Endothelial cell of umbilical vein (primary cell): ENCODE measurements around the gene SEMA5A. TPM values are rescaled to one million over a fixed set of nuclear protein-coding genes. Genes with fewer than 3 reads are reported as not detected.

Source experiments
- BruUV-seq: library from RNA; stranded (reverse); fragments of 400-500 nt; replicated peaks from 2 replicates; lab custom pipeline; 2021; lab: Mats Ljungman, UMichigan
- CTCF ChIA-PET: fragments of 300-600, 350-600 bp; sonication (Branson Sonifier 250); formaldehyde crosslinking; loops from one replicate; lab custom pipeline; 2021; ENCODE audit warnings: antibody characterized with exemption, inconsistent platforms; lab: Charles Lee
- POLR2A ChIA-PET: fragments of 300-600, 350-600 bp; sonication (Branson Sonifier 250); formaldehyde crosslinking; loops from one replicate; lab custom pipeline; 2021; ENCODE audit warnings: antibody characterized with exemption, inconsistent platforms; lab: Charles Lee
- DNase-seq: peaks from one replicate; pipeline ENCODE4 v3.0.0-alpha.2; 2011; ENCODE audit warnings: low read depth, low spot score
- FAIRE-seq: peaks from 2 replicates; lab custom pipeline; 2011; peaks lifted over from hg19 to GRCh38; lab: Jason Lieb, UNC
- H2AFZ ChIP-seq: 2 replicates; pipeline ENCODE4 v1.6.0; 2012; ENCODE audit warnings: low read depth, low read length, control low read depth, inconsistent platforms
- H3K27ac ChIP-seq: 2 replicates; pipeline ENCODE4 v1.5.1; 2011; ENCODE audit warnings: low read depth, mild to moderate bottlenecking, control low read depth, low read length, moderate library complexity; ENCODE audit not compliant: insufficient read depth
- H3K27me3 ChIP-seq, 2 experiments: 2 replicates each; pipeline versions ENCODE4 v1.6.0 to v1.6.1; 2011; ENCODE audit warnings: low read length in 2 of 2, mixed read lengths in 1 of 2; ENCODE audit not compliant: control insufficient read depth in 2 of 2, insufficient read depth in 2 of 2
- H3K36me3 ChIP-seq, 2 experiments: 2 replicates in 1 of 2; 3 replicates in 1 of 2; pipeline ENCODE4 v1.5.1; 2011; ENCODE audit warnings: low read length in 2 of 2, mild to moderate bottlenecking in 1 of 2, moderate library complexity in 1 of 2; ENCODE audit not compliant: control insufficient read depth in 2 of 2, insufficient read depth in 2 of 2; ENCODE audit errors: extremely low read depth in 1 of 2
- H3K4me1 ChIP-seq: 3 replicates; pipeline ENCODE4 v1.5.1; 2011; ENCODE audit warnings: mild to moderate bottlenecking, low read length; ENCODE audit not compliant: control insufficient read depth, insufficient read depth; ENCODE audit errors: extremely low read depth
- H3K4me2 ChIP-seq: 2 replicates; pipeline ENCODE4 v1.6.1; 2011; ENCODE audit warnings: low read length, control low read depth, mixed read lengths; ENCODE audit not compliant: insufficient read depth
- H3K4me3 ChIP-seq, 3 experiments: fragments of 200-600 bp in 1 of 3; sonication (generic), shearing (Covaris generic) in 1 of 3; replicated peaks in 1 of 3; 2 replicates each; pipeline ENCODE4 v1.5.1; 2011 to 2016; ENCODE audit warnings: control low read depth in 3 of 3, low read length in 3 of 3, mild to moderate bottlenecking in 2 of 3, inconsistent platforms in 1 of 3, low read depth in 1 of 3, moderate library complexity in 1 of 3; ENCODE audit not compliant: insufficient read depth in 1 of 3
- H3K79me2 ChIP-seq: 2 replicates; pipeline ENCODE4 v1.6.0; 2012; ENCODE audit warnings: low read length, inconsistent platforms; ENCODE audit not compliant: control insufficient read depth, insufficient read depth
- H3K9ac ChIP-seq: replicated peaks from 2 replicates; pipeline ENCODE3; 2011; ENCODE audit warnings: low read length, control low read depth; ENCODE audit not compliant: insufficient read depth; ENCODE audit errors: extremely low read depth
- H3K9me1 ChIP-seq: replicated peaks from 3 replicates; pipeline ENCODE4 v1.6.0; 2011; ENCODE audit warnings: mild to moderate bottlenecking, low read length; ENCODE audit not compliant: control insufficient read depth, insufficient read depth; ENCODE audit errors: extremely low read depth
- H3K9me3 ChIP-seq: replicated peaks from 2 replicates; pipeline ENCODE4 v1.5.1; 2012; ENCODE audit warnings: low read length, inconsistent platforms; ENCODE audit not compliant: control insufficient read depth, insufficient read depth
- H4K20me1 ChIP-seq: replicated peaks from 2 replicates; pipeline ENCODE3; 2011; ENCODE audit warnings: mild to moderate bottlenecking, low read length; ENCODE audit not compliant: control insufficient read depth, insufficient read depth; ENCODE audit errors: extremely low read depth
- EZH2 ChIP-seq: IDR thresholded peaks from 2 replicates; pipeline ENCODE4 v1.6.1; 2012; ENCODE audit warnings: borderline replicate concordance, low read depth, mild to moderate bottlenecking, moderate library complexity, low read length, inconsistent platforms; ENCODE audit not compliant: severe bottlenecking
- FOS ChIP-seq: IDR thresholded peaks from 2 replicates; pipeline ENCODE4 v1.6.1; 2011; ENCODE audit warnings: mild to moderate bottlenecking, low read length, moderate library complexity, borderline replicate concordance; ENCODE audit not compliant: insufficient read depth
- GATA2 ChIP-seq: IDR thresholded peaks from 2 replicates; pipeline ENCODE4 v1.7.0; 2011; ENCODE audit warnings: low read depth, mild to moderate bottlenecking, moderate library complexity, mixed read lengths, low read length; ENCODE audit not compliant: insufficient read length, insufficient read depth
- JUN ChIP-seq: IDR thresholded peaks from 2 replicates; pipeline ENCODE4 v1.6.1; 2011; ENCODE audit warnings: borderline replicate concordance, low read depth; ENCODE audit not compliant: insufficient read length, insufficient read depth
- MYC ChIP-seq: IDR thresholded peaks from one replicate; pipeline ENCODE4 v1.6.1; 2011; ENCODE audit warnings: mild to moderate bottlenecking, low read depth, low read length
- POLR2A ChIP-seq: IDR thresholded peaks from 2 replicates; pipeline ENCODE4 v1.6.1; 2012; ENCODE audit warnings: low read depth, mild to moderate bottlenecking, control low read depth, low read length
- POLR2AphosphoS5 ChIP-seq: IDR thresholded peaks from 2 replicates; pipeline ENCODE4 v1.6.1; 2012; ENCODE audit warnings: low read depth, mild to moderate bottlenecking, control low read depth, low read length, moderate library complexity; ENCODE audit not compliant: insufficient read depth
- dilution Hi-C: fragments of 300-500 bp; cut with MboI; formaldehyde crosslinking; loops from one replicate; pipeline ENCODE4 v1.15.0; 2019; ENCODE audit warnings: low sequenced_read_pairs; ENCODE audit not compliant: extremely low pct_ligation_motif_present
- intact Hi-C: fragments of 100-400 bp; cut with micrococcal nuclease; formaldehyde crosslinking; loops from one replicate; pipeline ENCODE4 v1.10.0; 2022
- polyA plus RNA-seq, 4 experiments: library from polyadenylated mRNA; depleted of rRNA in 3 of 4; stranded (reverse) in 3 of 4; unstranded in 1 of 4; fragments of >200 nt; gene quantifications; 2 replicates each; pipeline versions ENCODE4 v1.2.1 to v1.2.3, GENCODE V29; 2011 to 2012; ENCODE audit warnings: missing spikeins in 1 of 4
- total RNA-seq: library from RNA; stranded (reverse); gene quantifications from 2 replicates; pipeline ENCODE4 v1.2.3, GENCODE V29; 2021
- TF ChIP-seq, protein P1 (sequence below): IDR thresholded peaks from 2 replicates; pipeline ENCODE4 v1.6.1; 2011; ENCODE audit not compliant: insufficient read depth, insufficient read length
- TF ChIP-seq, protein P2 (sequence below), 2 donors: IDR thresholded peaks; 1 replicate in 1 of 2; 2 replicates in 1 of 2; pipeline ENCODE4 v1.5.1; 2011; ENCODE audit warnings: low read length in 2 of 2, mild to moderate bottlenecking in 2 of 2, moderate library complexity in 2 of 2, control low read depth in 1 of 2, inconsistent platforms in 1 of 2, low read depth in 1 of 2; ENCODE audit not compliant: insufficient read depth in 1 of 2; ENCODE audit errors: extremely low read depth in 1 of 2

Gene SEMA5A
- total and polyA plus RNA-seq, 2 donors (not counting 3 experiments of a cell fraction or from before 2014, with no cell fraction given): 0.04 to 0.06 TPM

DNA sequence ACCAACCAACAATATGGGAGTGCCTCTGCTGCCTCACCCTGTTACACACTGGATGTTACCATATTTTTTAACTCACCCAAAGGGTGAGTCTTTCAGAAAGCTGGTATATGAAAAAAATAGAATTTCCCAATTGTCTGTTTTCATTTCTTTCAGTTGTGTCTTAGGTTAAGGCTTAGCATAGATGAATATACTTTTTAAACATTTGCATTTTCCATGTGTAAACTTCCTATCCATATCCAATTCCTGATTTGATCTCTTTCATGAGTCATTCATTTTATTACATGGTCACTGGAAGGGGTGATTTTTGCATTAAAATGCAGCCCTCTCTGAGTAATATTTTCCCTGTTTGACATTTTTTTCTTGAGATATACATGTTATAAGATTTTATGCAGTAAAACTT is 406.5 kb downstream of the SEMA5A start:
- no peak overlapping the region for H3K4me2 ChIP-seq

More for the DNA sequence above, 406.5 kb downstream of the SEMA5A start:
- Histone ChIP-seq H3K79me2 (no peaks in the 10 kb centered on the region), H3K9me3 (no peaks in the 10 kb centered on the region), H3K9me1 (no peaks in the 10 kb centered on the region), H3K27me3 (no peaks in the 10 kb centered on the region), H3K4me3 (no peak overlapping the region), H2AFZ (no peak overlapping the region), H3K4me1 (no peaks in the 10 kb centered on the region), H4K20me1 (no peaks in the 10 kb centered on the region), H3K36me3 (no peaks in the 10 kb centered on the region), H3K9ac (no peak overlapping the region), H3K27ac (no peak overlapping the region)
- POLR2A ChIA-PET: no interaction called here
- BruUV-seq: no TSS peak
- intact Hi-C loops: no loop called here
- FAIRE-seq (no peak), DNase-seq (no peak)
- CTCF ChIA-PET: no interaction called here
- dilution Hi-C loops: no loop called here
- no peak for TF ChIP-seq EZH2
- TF ChIP-seq FOS: no peak
- TF ChIP-seq GATA2: no peak
- no peak for TF ChIP-seq MYC
- TF ChIP-seq, protein P1, sequence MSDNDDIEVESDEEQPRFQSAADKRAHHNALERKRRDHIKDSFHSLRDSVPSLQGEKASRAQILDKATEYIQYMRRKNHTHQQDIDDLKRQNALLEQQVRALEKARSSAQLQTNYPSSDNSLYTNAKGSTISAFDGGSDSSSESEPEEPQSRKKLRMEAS: no peak
- no peak for TF ChIP-seq JUN
- no peak for TF ChIP-seq POLR2A
- TF ChIP-seq, protein P2, sequence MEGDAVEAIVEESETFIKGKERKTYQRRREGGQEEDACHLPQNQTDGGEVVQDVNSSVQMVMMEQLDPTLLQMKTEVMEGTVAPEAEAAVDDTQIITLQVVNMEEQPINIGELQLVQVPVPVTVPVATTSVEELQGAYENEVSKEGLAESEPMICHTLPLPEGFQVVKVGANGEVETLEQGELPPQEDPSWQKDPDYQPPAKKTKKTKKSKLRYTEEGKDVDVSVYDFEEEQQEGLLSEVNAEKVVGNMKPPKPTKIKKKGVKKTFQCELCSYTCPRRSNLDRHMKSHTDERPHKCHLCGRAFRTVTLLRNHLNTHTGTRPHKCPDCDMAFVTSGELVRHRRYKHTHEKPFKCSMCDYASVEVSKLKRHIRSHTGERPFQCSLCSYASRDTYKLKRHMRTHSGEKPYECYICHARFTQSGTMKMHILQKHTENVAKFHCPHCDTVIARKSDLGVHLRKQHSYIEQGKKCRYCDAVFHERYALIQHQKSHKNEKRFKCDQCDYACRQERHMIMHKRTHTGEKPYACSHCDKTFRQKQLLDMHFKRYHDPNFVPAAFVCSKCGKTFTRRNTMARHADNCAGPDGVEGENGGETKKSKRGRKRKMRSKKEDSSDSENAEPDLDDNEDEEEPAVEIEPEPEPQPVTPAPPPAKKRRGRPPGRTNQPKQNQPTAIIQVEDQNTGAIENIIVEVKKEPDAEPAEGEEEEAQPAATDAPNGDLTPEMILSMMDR (IDR thresholded peaks at IDR 0.05; ENCODE audit: extremely low read depth in 1 of 2, insufficient read depth in 1 of 2, low read depth in 1 of 2, low read length in 2 of 2): no peak
- TF ChIP-seq POLR2AphosphoS5: no peak
